ENCODE measurements around the gene CES1. TPM values are rescaled to one million over a fixed set of nuclear protein-coding genes. Genes with fewer than 3 reads are reported as not detected.
"Not testable (repeated sequence)": the region's sequence is repeated elsewhere in the genome, so short reads cannot be mapped to it uniquely, and the experiment has no call there.

The CES1 gene
- total RNA-seq, 1 donor from 2014 or later: 323 TPM

- peak in 1 of 2 donors; percentile 25 for ATAC-seq
- no peak overlapping the region for H3K4me3 ChIP-seq
- TF ChIP-seq, protein P1, sequence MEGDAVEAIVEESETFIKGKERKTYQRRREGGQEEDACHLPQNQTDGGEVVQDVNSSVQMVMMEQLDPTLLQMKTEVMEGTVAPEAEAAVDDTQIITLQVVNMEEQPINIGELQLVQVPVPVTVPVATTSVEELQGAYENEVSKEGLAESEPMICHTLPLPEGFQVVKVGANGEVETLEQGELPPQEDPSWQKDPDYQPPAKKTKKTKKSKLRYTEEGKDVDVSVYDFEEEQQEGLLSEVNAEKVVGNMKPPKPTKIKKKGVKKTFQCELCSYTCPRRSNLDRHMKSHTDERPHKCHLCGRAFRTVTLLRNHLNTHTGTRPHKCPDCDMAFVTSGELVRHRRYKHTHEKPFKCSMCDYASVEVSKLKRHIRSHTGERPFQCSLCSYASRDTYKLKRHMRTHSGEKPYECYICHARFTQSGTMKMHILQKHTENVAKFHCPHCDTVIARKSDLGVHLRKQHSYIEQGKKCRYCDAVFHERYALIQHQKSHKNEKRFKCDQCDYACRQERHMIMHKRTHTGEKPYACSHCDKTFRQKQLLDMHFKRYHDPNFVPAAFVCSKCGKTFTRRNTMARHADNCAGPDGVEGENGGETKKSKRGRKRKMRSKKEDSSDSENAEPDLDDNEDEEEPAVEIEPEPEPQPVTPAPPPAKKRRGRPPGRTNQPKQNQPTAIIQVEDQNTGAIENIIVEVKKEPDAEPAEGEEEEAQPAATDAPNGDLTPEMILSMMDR (IDR thresholded peaks at IDR 0.05): no peak
- H3K36me3 ChIP-seq: peaks cover 7% of the 10 kb centered on the region
- no peaks in the 10 kb centered on the region for H3K27me3 ChIP-seq (ENCODE audit: low read depth)
- H3K27ac ChIP-seq: no peak overlapping the region
- H3K9me3 ChIP-seq: no peaks in the 10 kb centered on the region
- no peak for DNase-seq
- no peaks in the 10 kb centered on the region for H3K4me1 ChIP-seq
- intact Hi-C loops (cut with DNase I): no loop called here
Observed at GRCh38 chr16:55812951-55813350, 19.9 kb downstream of the CES1 start.

- no peak for DNase-seq
- TF ChIP-seq, protein P1 (IDR thresholded peaks at IDR 0.05): no peak
- Histone ChIP-seq H3K4me1 (no peaks in the 10 kb centered on the region), H3K27me3 (ENCODE audit: low read depth) (no peaks in the 10 kb centered on the region), H3K4me3 (no peak overlapping the region), H3K9me3 (no peaks in the 10 kb centered on the region), H3K36me3 (peaks cover 2% of the 10 kb centered on the region), H3K27ac (no peak overlapping the region)
- intact Hi-C loops (cut with DNase I): no loop called here
- ATAC-seq: no peak
Observed at GRCh38 chr16:55811811-55812210, 21.1 kb downstream of the CES1 start.

DNA sequence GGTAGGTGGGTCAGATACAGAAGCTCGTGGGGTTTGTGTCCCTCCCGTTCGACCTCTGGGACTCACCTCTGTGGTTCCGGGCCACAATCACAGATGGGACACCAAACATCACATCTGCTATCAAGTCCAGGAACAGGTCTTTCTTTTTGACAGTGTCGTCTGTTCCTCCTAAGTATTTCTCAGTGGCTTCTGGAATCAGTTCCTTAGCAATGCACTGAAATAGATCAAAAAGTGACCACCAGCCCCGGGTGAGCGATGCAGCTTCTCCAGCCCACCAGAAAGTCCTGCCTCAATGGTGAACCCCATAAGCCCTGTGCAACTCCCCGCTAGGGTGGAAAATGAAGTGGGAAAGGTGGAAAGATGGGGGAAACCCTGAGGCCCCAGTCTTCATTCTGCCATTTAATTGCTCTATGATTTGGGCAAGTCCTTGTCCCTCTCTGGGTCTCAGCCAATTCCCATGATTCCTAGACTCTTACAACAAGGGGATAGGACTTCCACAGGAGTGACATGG is 22.4 kb downstream of the CES1 start:
- Histone ChIP-seq H3K27me3 (ENCODE audit: low read depth) (no peaks in the 10 kb centered on the region), H3K36me3 (no peaks in the 10 kb centered on the region), H3K27ac (no peak overlapping the region), H3K4me3 (no peak overlapping the region), H3K9me3 (no peaks in the 10 kb centered on the region), H3K4me1 (no peaks in the 10 kb centered on the region)
- no peak for DNase-seq
- TF ChIP-seq, protein P1 (IDR thresholded peaks at IDR 0.05): no peak
- no peak for ATAC-seq
- intact Hi-C loops (cut with DNase I): no loop called here

DNA sequence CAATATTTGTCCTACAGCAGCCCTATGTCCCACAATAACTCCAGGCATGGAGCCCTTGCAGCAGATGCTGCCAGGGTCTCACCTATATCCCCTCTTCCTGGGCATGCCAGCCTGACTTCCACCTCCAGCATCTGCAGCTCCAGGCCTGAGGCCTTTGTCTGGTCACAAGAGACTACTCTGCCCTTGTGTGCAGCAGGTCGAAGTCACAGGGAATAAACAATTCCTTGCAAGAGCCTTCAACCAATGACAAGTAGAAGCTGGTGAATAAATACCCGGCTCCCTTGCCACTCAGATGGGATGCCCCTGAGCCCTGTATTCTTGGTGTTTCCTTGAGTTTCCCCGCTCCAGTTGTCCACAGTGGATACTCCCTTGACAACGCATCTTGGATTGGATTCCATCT is 23.0 kb downstream of the CES1 start:
- H3K27ac ChIP-seq: no peak overlapping the region
- intact Hi-C loops (cut with DNase I): no loop called here
- ATAC-seq: no peak
- H3K9me3 ChIP-seq: no peaks in the 10 kb centered on the region
- no peak overlapping the region for H3K4me3 ChIP-seq
- TF ChIP-seq, protein P1 (IDR thresholded peaks at IDR 0.05): no peak
- no peaks in the 10 kb centered on the region for H3K4me1 ChIP-seq
- H3K36me3 ChIP-seq: no peaks in the 10 kb centered on the region
- no peak for DNase-seq
- no peaks in the 10 kb centered on the region for H3K27me3 ChIP-seq (ENCODE audit: low read depth)

DNA sequence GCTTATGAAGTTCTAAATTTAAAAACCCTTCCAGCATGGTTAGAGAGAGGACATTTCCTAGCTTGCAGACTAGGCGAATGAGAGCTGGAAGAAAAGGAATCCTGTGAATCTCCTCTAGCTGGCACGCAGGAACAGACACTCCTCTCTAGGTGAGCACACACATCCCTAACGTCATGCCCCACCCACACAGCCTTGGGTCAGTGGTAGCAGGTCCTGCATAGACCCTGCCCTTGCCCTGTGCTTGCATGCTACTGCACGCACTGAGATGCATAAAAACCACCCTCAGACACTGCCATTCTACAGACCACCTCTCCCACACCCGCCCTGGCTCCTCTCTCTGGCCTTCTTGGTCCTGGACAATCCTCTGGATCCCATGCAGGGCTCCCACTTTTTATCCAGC is 23.5 kb downstream of the CES1 start:
- Histone ChIP-seq H3K27ac (no peak overlapping the region), H3K4me1 (no peaks in the 10 kb centered on the region), H3K9me3 (no peaks in the 10 kb centered on the region), H3K36me3 (no peaks in the 10 kb centered on the region), H3K4me3 (no peak overlapping the region), H3K27me3 (ENCODE audit: low read depth) (no peaks in the 10 kb centered on the region)
- no peak for DNase-seq
- intact Hi-C loops (cut with DNase I): no loop called here
- TF ChIP-seq, protein P1 (IDR thresholded peaks at IDR 0.05): no peak
- ATAC-seq: no peak

GRCh38 chr16:55808286-55808685 is 24.6 kb downstream of the CES1 start:
- ATAC-seq, H3K27ac ChIP-seq: not testable (repeated sequence)

GRCh38 chr16:55805104-55805503 is 27.8 kb downstream of the CES1 start:
- DNase-seq; H3K4me1 ChIP-seq; H3K9me3 ChIP-seq; intact Hi-C loops (cut with DNase I); H3K27ac ChIP-seq; H3K4me3 ChIP-seq; H3K27me3 ChIP-seq (ENCODE audit: low read depth); H3K36me3 ChIP-seq: not testable (repeated sequence)
- peak in 1 of 2 donors; percentile 29 for ATAC-seq

More at GRCh38 chr16:55808286-55808685, 24.6 kb downstream of the CES1 start:
- H3K4me1 ChIP-seq; H3K27me3 ChIP-seq (ENCODE audit: low read depth); H3K36me3 ChIP-seq; H3K4me3 ChIP-seq; DNase-seq; intact Hi-C loops (cut with DNase I); H3K9me3 ChIP-seq: not testable (repeated sequence)

GRCh38 chr16:55803681-55804080 is 29.2 kb downstream of the CES1 start:
- DNase-seq; H3K4me1 ChIP-seq; H3K9me3 ChIP-seq; H3K36me3 ChIP-seq; H3K27me3 ChIP-seq (ENCODE audit: low read depth); H3K4me3 ChIP-seq; H3K27ac ChIP-seq; intact Hi-C loops (cut with DNase I): not testable (repeated sequence)
- ATAC-seq: peak in 1 of 2 donors; percentile 28

DNA sequence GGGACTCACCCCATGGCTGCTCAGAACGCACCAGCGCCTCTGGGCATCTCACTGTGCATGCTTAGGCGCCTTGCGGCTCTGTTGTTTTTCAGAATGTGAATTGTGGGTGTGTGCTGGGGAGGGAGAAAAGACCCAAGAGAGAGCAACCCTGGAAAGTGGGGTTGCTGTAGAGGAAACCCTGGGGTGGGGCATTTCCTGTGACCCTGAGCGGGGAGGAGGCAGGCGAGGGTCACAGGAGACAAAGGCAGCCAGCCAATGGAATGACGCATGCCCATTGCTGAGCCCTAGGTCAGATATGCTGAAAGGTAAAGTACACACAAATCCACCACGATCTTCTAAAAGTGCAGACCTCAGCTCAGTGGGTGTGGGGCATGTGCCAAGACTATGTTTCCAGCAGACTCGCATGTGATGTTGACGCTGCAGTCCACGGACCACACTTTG is 39.9 kb downstream of the CES1 start:
- DNase-seq; H3K4me3 ChIP-seq; H3K4me1 ChIP-seq; H3K36me3 ChIP-seq; intact Hi-C loops (cut with DNase I); H3K27me3 ChIP-seq (ENCODE audit: low read depth); H3K9me3 ChIP-seq; ATAC-seq; H3K27ac ChIP-seq: not testable (repeated sequence)
